Measurements from ENCODE around the gene SPSB2. TPM values are rescaled to one million over a fixed set of nuclear protein-coding genes. Genes with fewer than 3 reads are reported as not detected.
"Not testable (repeated sequence)": the region's sequence is repeated elsewhere in the genome, so short reads cannot be mapped to it uniquely, and the experiment has no call there.

SPSB2 gene
- total and polyA plus RNA-seq, 2 experiments from 2014 or later, result 8.2 to 13.1 TPM

DNA sequence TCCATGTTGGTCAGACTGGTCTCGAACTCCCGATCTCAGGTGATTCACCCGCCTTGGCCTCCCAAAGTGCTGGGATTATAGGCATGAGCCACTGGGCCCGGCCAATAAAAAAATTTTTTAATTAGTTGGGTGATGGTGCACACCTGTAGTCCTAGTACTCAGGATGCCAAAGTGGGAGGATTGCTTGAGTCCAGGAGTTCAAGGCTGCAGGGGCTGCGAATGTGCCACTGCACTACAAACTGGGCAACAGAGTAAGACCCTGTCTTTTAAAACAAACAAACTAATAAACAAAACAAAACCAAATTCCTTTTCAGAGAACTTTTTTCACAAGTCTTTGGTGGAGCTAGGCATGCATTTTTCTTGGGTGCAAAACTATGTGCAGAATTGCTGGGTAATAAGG, 10.1 kb upstream of the SPSB2 start:
- no peak overlapping the region for H3K27ac ChIP-seq (ENCODE audit: low read depth)
- TF ChIP-seq EZH2 (IDR thresholded peaks at IDR 0.05; ENCODE audit: low read depth, unreplicated experiment) (no peak), NANOG (IDR thresholded peaks at IDR 0.05; ENCODE audit: borderline replicate concordance) (no peak), ZNF114 (CRISPR knock-in tag; IDR thresholded peaks at IDR 0.05) (no peak), STAT1 (IDR thresholded peaks at IDR 0.05; ENCODE audit: unreplicated experiment) (no peak), CTCF (conservative IDR thresholded peaks at IDR 0.05; ENCODE audit: low read depth in 2 of 2) (no peak), ZNF331 (CRISPR knock-in tag; IDR thresholded peaks at IDR 0.05; ENCODE audit: low read depth) (no peak), REST (IDR thresholded peaks at IDR 0.05; ENCODE audit: unreplicated experiment) (no peak), CREB1 (CRISPR knock-in tag; IDR thresholded peaks at IDR 0.05; ENCODE audit: low read depth) (no peak), EZH2phosphoT487 (IDR thresholded peaks at IDR 0.05; ENCODE audit: unreplicated experiment) (no peak), ETS1 (IDR thresholded peaks at IDR 0.05) (no peak)
- no peaks in the 10 kb centered on the region for H4K20me1 ChIP-seq (replicated peaks; ENCODE audit: insufficient read depth)
- no peak for ATAC-seq
- Mint-ChIP-seq H3K9me3 (no peaks in the 10 kb centered on the region), H3K36me3 (ENCODE audit: low read depth) (0 out of 3 replicates have a peak, but pooled peaks cover 4% of the 10 kb centered on the region), H3K4me1 (peaks cover 21% of the 10 kb centered on the region), H3K4me3 (no peak overlapping the region), H3K27me3 (ENCODE audit: insufficient read depth, low read depth, poor library complexity) (peaks cover 15% of the 10 kb centered on the region), H3K27ac (no peak overlapping the region)
- peaks cover 15% of the 10 kb centered on the region for H3F3A ChIP-seq (replicated peaks; ENCODE audit: low read depth)
- no peak overlapping the region for H2AFZ ChIP-seq
- no peak overlapping the region for H3K4me2 ChIP-seq
- no peak overlapping the region for H3K4me3 ChIP-seq
- no peaks in the 10 kb centered on the region for H3K79me2 ChIP-seq (replicated peaks; ENCODE audit: insufficient read depth)
- H3K27me3 ChIP-seq (ENCODE audit: insufficient read depth), result no peaks in the 10 kb centered on the region
- no peaks in the 10 kb centered on the region for H3K9me2 ChIP-seq (ENCODE audit: insufficient read depth)
- H3K4me1 ChIP-seq (ENCODE audit: insufficient read depth), result peaks cover 31% of the 10 kb centered on the region
- DNase-seq (ENCODE audit: low spot score), result no peak
- H3K36me3 ChIP-seq (ENCODE audit: insufficient read depth), result no peaks in the 10 kb centered on the region

GRCh38 chr12:6879824-6880223, 6.7 kb upstream of the SPSB2 start:
- H2AFZ ChIP-seq; ATAC-seq; H4K20me1 ChIP-seq (replicated peaks; ENCODE audit: insufficient read depth); H3K27ac Mint-ChIP-seq; H3K27me3 ChIP-seq (ENCODE audit: insufficient read depth); H3K36me3 Mint-ChIP-seq (ENCODE audit: low read depth); H3K4me3 Mint-ChIP-seq; H3K27ac ChIP-seq (ENCODE audit: low read depth); H3K4me3 ChIP-seq; H3K27me3 Mint-ChIP-seq (ENCODE audit: insufficient read depth, low read depth, poor library complexity); H3K4me1 Mint-ChIP-seq; H3K9me3 Mint-ChIP-seq; DNase-seq (ENCODE audit: low spot score); H3K9me2 ChIP-seq (ENCODE audit: insufficient read depth); H3K4me2 ChIP-seq; H3K36me3 ChIP-seq (ENCODE audit: insufficient read depth); H3K4me1 ChIP-seq (ENCODE audit: insufficient read depth); H3K79me2 ChIP-seq (replicated peaks; ENCODE audit: insufficient read depth): not testable (repeated sequence)
- H3F3A ChIP-seq (replicated peaks; ENCODE audit: low read depth), result peaks cover 12% of the 10 kb centered on the region; the same call in 1 of the 2 replicates

DNA sequence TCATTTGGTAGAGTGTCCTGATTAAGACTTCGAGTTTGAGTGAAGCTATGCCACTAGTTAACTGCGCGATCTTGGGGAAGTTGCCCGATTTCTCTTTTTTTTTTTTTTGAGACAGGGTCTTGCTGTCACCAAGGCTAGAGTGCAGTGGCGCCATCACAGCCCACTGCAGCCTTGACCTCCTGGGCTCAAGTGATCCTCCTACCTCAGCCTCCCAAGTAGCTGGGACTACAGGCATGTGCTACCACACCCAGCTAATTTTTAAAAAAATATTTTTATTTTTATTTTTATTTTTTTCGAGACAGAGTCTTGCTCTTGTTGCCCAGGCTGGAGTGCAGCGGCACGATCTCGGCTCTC, 889 bp upstream of the SPSB2 start:
- H3K9me3 Mint-ChIP-seq; DNase-seq (ENCODE audit: low spot score); H3K9me2 ChIP-seq (ENCODE audit: insufficient read depth); ATAC-seq; H3K27me3 ChIP-seq (ENCODE audit: insufficient read depth): not testable (repeated sequence)
- H2AFZ ChIP-seq, result peak overlapping the region; percentile 97
- Mint-ChIP-seq H3K36me3 (ENCODE audit: low read depth) (peaks cover 39% of the 10 kb centered on the region), H3K4me3 (peak overlapping the region; percentile 77), H3K4me1 (peaks cover 34% of the 10 kb centered on the region), H3K27me3 (ENCODE audit: insufficient read depth, low read depth, poor library complexity) (peaks cover 34% of the 10 kb centered on the region), H3K27ac (peak overlapping the region; percentile 45; the same call in 1 of the 2 replicates)
- H3K36me3 ChIP-seq (ENCODE audit: insufficient read depth), result peaks cover 14% of the 10 kb centered on the region; the same call in 1 of the 2 replicates
- H3K27ac ChIP-seq (ENCODE audit: low read depth), result peak overlapping the region; percentile 91
- peaks cover 49% of the 10 kb centered on the region for H3F3A ChIP-seq (replicated peaks; ENCODE audit: low read depth)
- peak overlapping the region; percentile 82 for H3K4me2 ChIP-seq
- peaks cover 34% of the 10 kb centered on the region for H3K4me1 ChIP-seq (ENCODE audit: insufficient read depth)
- peaks cover 26% of the 10 kb centered on the region for H4K20me1 ChIP-seq (replicated peaks; ENCODE audit: insufficient read depth)
- H3K4me3 ChIP-seq, result peak overlapping the region; percentile 99
- peaks cover 16% of the 10 kb centered on the region; the same call in 1 of the 2 replicates for H3K79me2 ChIP-seq (replicated peaks; ENCODE audit: insufficient read depth)

All from GM23338 (cell line).